ENCODE measurements around the gene CNPY3. TPM values are rescaled to one million over a fixed set of nuclear protein-coding genes. Genes with fewer than 3 reads are reported as not detected.
"Not testable (repeated sequence)": the region's sequence is repeated elsewhere in the genome, so short reads cannot be mapped to it uniquely, and the experiment has no call there.

The CNPY3 gene
- total and polyA plus RNA-seq, 4 experiments from 2014 or later, result 83.4 to 95.8 (median 89.7) TPM

GRCh38 chr6:42901538-42901957 lies 27.7 kb upstream of the CNPY3 start:
- H3K27ac Mint-ChIP-seq, result peak overlapping the region in 1 of 7 donors; percentile 4
- no peak overlapping the region for H3K4me3 Mint-ChIP-seq
- POLR2A ChIA-PET (ENCODE audit: partially characterized antibody), result interaction anchor here (1.3 to 1.5 kb wide), 3 partner anchors 28 to 242 kb away, joined by 3 to 4 read pairs (median 3); partner anchors contain the start of gene CNPY3

GRCh38 chr6:42902429-42903263 lies 26.6 kb upstream of the CNPY3 start:
- H3K9me3 Mint-ChIP-seq; H3K4me3 ChIP-seq (ENCODE audit: low read length in 2 of 2); H3K27me3 ChIP-seq (ENCODE audit: insufficient read depth, low read length); H3K9me3 ChIP-seq (ENCODE audit: control insufficient read depth in 1 of 2, low read length in 2 of 2); H3K36me3 ChIP-seq (ENCODE audit: insufficient read depth, low read length); H3K27me3 Mint-ChIP-seq; H3K4me3 Mint-ChIP-seq; DNase-seq; H3K36me3 Mint-ChIP-seq; POLR2A ChIA-PET (ENCODE audit: partially characterized antibody); H3K4me1 ChIP-seq (ENCODE audit: insufficient read depth, low read length); H3K27ac ChIP-seq (ENCODE audit: low read depth, low read length): not testable (repeated sequence)
- Mint-ChIP-seq H3K4me1 (peaks cover 4 to 11% (median 6%) of the 10 kb centered on the region in 4 donors), H3K27ac (peak overlapping the region in 1 of 7 donors; percentile 38)
- intact Hi-C loops (cut with micrococcal nuclease), result loop anchor here (5.0 kb wide), 1 partner anchor 110 kb away; the partner anchor contains the start of genes KLHDC3 and MEA1
- CTCF ChIA-PET (ENCODE audit: partially characterized antibody), result interaction anchor here (1.4 to 4.7 kb wide), 6 partner anchors 8 to 241 kb away, joined by 3 to 69 read pairs (median 10); a partner anchor contains a TSS

More at GRCh38 chr6:42901538-42901957, 27.7 kb upstream of the CNPY3 start:
- Histone ChIP-seq H3K36me3 (ENCODE audit: insufficient read depth, low read length) (no peaks in the 10 kb centered on the region), H3K27me3 (ENCODE audit: insufficient read depth, low read length) (no peaks in the 10 kb centered on the region), H3K27ac (ENCODE audit: low read depth, low read length) (no peak overlapping the region), H3K4me3 (ENCODE audit: low read length in 2 of 2) (no peak overlapping the region), H3K9me3 (ENCODE audit: control insufficient read depth in 1 of 2, low read length in 2 of 2) (no peaks in the 10 kb centered on the region), H3K4me1 (ENCODE audit: insufficient read depth, low read length) (peaks cover 8% of the 10 kb centered on the region)
- intact Hi-C loops (cut with micrococcal nuclease), result loop anchor here (1.0 to 5.0 kb wide), 5 partner anchors 28 to 497 kb away; partner anchors contain the start of genes CNPY3, KLHDC3 and MEA1
- peak; percentile 71 to 80 (median 77) for DNase-seq
- CTCF ChIA-PET (ENCODE audit: partially characterized antibody), result interaction anchor here (0.6 to 4.7 kb wide), 25 partner anchors 9 to 496 kb away, joined by 3 to 69 read pairs (median 4); partner anchors contain the start of genes CNPY3, CUL9, DNPH1 and RPL7L1
- H3K27me3 Mint-ChIP-seq, result no peaks in the 10 kb centered on the region
- peaks cover 4 to 11% (median 6%) of the 10 kb centered on the region in 4 donors for H3K4me1 Mint-ChIP-seq
- no peaks in the 10 kb centered on the region for H3K9me3 Mint-ChIP-seq
- no peaks in the 10 kb centered on the region for H3K36me3 Mint-ChIP-seq

GRCh38 chr6:42904467-42904866 lies 24.8 kb upstream of the CNPY3 start:
- POLR2A ChIA-PET (ENCODE audit: partially characterized antibody), result no interaction called here
- Mint-ChIP-seq H3K9me3 (no peaks in the 10 kb centered on the region), H3K36me3 (no peaks in the 10 kb centered on the region), H3K4me1 (peaks cover 4 to 7% (median 5%) of the 10 kb centered on the region in 4 donors), H3K27me3 (no peaks in the 10 kb centered on the region), H3K27ac (no peak overlapping the region), H3K4me3 (no peak overlapping the region)
- Histone ChIP-seq H3K4me3 (ENCODE audit: low read length in 2 of 2) (no peak overlapping the region), H3K36me3 (ENCODE audit: insufficient read depth, low read length) (no peaks in the 10 kb centered on the region), H3K27me3 (ENCODE audit: insufficient read depth, low read length) (no peaks in the 10 kb centered on the region), H3K4me1 (ENCODE audit: insufficient read depth, low read length) (peaks cover 8% of the 10 kb centered on the region), H3K9me3 (ENCODE audit: control insufficient read depth in 1 of 2, low read length in 2 of 2) (no peaks in the 10 kb centered on the region), H3K27ac (ENCODE audit: low read depth, low read length) (no peak overlapping the region)
- intact Hi-C loops (cut with micrococcal nuclease), result loop anchor here (5.0 kb wide), 1 partner anchor 108 kb away; the partner anchor contains the start of genes KLHDC3 and MEA1
- CTCF ChIA-PET (ENCODE audit: partially characterized antibody), result interaction anchor here (2.6 kb wide), 1 partner anchor 238 kb away, joined by 16 read pairs; no protein-coding TSS in a partner anchor
- DNase-seq, result no peak

- no peak for DNase-seq
- Histone ChIP-seq H3K36me3 (ENCODE audit: insufficient read depth, low read length) (no peaks in the 10 kb centered on the region), H3K27ac (ENCODE audit: low read depth, low read length) (no peak overlapping the region), H3K9me3 (ENCODE audit: control insufficient read depth in 1 of 2, low read length in 2 of 2) (no peaks in the 10 kb centered on the region), H3K27me3 (ENCODE audit: insufficient read depth, low read length) (no peaks in the 10 kb centered on the region), H3K4me3 (ENCODE audit: low read length in 2 of 2) (no peak overlapping the region), H3K4me1 (ENCODE audit: insufficient read depth, low read length) (no peaks in the 10 kb centered on the region)
- CTCF ChIA-PET (ENCODE audit: partially characterized antibody), result interaction anchor here (2.1 kb wide), 1 partner anchor 237 kb away, joined by 10 read pairs; no protein-coding TSS in a partner anchor
- no peaks in the 10 kb centered on the region for H3K9me3 Mint-ChIP-seq
- H3K27ac Mint-ChIP-seq, result no peak overlapping the region
- no peaks in the 10 kb centered on the region for H3K36me3 Mint-ChIP-seq
- intact Hi-C loops (cut with micrococcal nuclease), result no loop called here
- no peak overlapping the region for H3K4me3 Mint-ChIP-seq
- H3K4me1 Mint-ChIP-seq, result peaks cover 0 to 4% (median 0%) of the 10 kb centered on the region in 4 donors
- H3K27me3 Mint-ChIP-seq, result peaks cover 0 to 6% of the 10 kb centered on the region in 2 donors
- POLR2A ChIA-PET (ENCODE audit: partially characterized antibody), result no interaction called here
These were observed 21.9 kb upstream of the CNPY3 start for GRCh38 chr6:42907336-42907735.

- intact Hi-C loops (cut with micrococcal nuclease), result no loop called here
- Mint-ChIP-seq H3K27ac (no peak overlapping the region), H3K36me3 (no peaks in the 10 kb centered on the region), H3K9me3 (no peaks in the 10 kb centered on the region), H3K4me3 (no peak overlapping the region), H3K27me3 (peaks cover 1 to 10% of the 10 kb centered on the region in 2 donors), H3K4me1 (peaks cover 0 to 4% (median 0%) of the 10 kb centered on the region in 4 donors)
- H3K4me1 ChIP-seq (ENCODE audit: insufficient read depth, low read length), result no peaks in the 10 kb centered on the region
- H3K4me3 ChIP-seq (ENCODE audit: low read length in 2 of 2), result no peak overlapping the region
- no peak overlapping the region for H3K27ac ChIP-seq (ENCODE audit: low read depth, low read length)
- no peak for DNase-seq
- ChIA-PET POLR2A (ENCODE audit: partially characterized antibody) (no interaction called here), CTCF (ENCODE audit: partially characterized antibody) (interaction anchor here (0.6 to 0.9 kb wide), 3 partner anchors 8 to 888 kb away, joined by 3 to 6 read pairs (median 4); no protein-coding TSS in a partner anchor)
- no peaks in the 10 kb centered on the region for H3K36me3 ChIP-seq (ENCODE audit: insufficient read depth, low read length)
- no peaks in the 10 kb centered on the region for H3K9me3 ChIP-seq (ENCODE audit: control insufficient read depth in 1 of 2, low read length in 2 of 2)
- H3K27me3 ChIP-seq (ENCODE audit: insufficient read depth, low read length), result no peaks in the 10 kb centered on the region
These were observed 19.4 kb upstream of the CNPY3 start for GRCh38 chr6:42909835-42910234.

DNA sequence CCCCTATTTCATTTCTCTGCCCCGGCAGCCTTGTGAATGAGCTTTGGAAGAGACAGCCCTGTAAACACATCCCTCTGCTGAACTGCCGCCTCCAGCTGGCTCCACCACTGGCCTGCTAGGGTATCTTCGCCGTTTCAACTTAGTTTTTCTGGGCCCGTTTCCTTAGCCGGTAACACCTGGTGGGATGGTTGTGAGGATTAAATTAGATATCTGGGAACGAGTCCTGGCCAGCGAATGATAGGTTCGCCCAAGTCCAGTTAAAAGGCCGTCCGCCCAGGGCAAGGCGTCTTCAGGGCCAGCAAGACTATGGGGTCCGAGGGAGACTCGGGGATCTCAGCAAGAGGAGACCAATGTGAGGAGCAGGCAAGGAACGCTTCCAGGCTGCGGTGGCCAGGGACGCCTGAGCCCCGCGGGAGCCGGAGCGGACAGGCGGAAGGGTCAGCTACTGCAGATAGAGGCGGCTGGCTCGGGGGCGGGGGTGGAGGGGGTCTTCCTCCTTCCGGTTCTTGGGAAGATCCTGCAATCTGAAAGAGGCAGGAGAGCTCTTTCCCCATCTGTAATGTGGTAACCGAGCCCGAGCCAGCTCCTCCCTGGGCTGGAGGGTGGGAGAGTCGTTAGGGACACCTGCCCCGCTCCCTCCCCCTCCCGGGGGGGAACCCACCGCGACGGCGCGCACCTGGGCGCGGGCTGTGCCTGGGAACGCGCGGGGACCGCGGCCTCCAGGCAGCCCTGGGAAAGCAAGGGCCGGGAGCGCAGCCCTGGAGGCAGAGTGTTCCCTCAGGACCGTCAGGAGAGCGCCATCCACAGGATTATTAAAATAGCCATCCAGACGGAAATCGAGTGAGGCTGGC lies 17.9 kb upstream of the CNPY3 start:
- Histone ChIP-seq H3K27ac (ENCODE audit: low read depth, low read length) (no peak overlapping the region), H3K4me3 (ENCODE audit: low read length in 2 of 2) (no peak overlapping the region), H3K36me3 (ENCODE audit: insufficient read depth, low read length) (no peaks in the 10 kb centered on the region), H3K9me3 (ENCODE audit: control insufficient read depth in 1 of 2, low read length in 2 of 2) (no peaks in the 10 kb centered on the region), H3K27me3 (ENCODE audit: insufficient read depth, low read length) (no peaks in the 10 kb centered on the region), H3K4me1 (ENCODE audit: insufficient read depth, low read length) (no peaks in the 10 kb centered on the region)
- Mint-ChIP-seq H3K4me3 (peak overlapping the region in 3 of 8 donors; percentile 20 to 32 (median 29)), H3K36me3 (no peaks in the 10 kb centered on the region), H3K27me3 (peaks cover 1 to 14% of the 10 kb centered on the region in 2 donors), H3K4me1 (peaks cover 0 to 4% (median 0%) of the 10 kb centered on the region in 4 donors), H3K27ac (no peak overlapping the region), H3K9me3 (no peaks in the 10 kb centered on the region)
- POLR2A ChIA-PET (ENCODE audit: partially characterized antibody), result no interaction called here
- no peak for DNase-seq
- intact Hi-C loops (cut with micrococcal nuclease), result no loop called here
- CTCF ChIA-PET (ENCODE audit: partially characterized antibody), result interaction anchor here (1.1 to 1.3 kb wide), 2 partner anchors 153 to 232 kb away, joined by 3 to 4 read pairs; no protein-coding TSS in a partner anchor

Measured in CD4-positive, alpha-beta memory T cell (primary cell).